HG02973 (cell line): Measurements from ENCODE around the gene OR51B5.
"Not testable (repeated sequence)": the region's sequence is repeated elsewhere in the genome, so short reads cannot be mapped to it uniquely, and the experiment has no call there.

Experiments
- ATAC-seq: cut with Tn5 transposase; IDR thresholded peaks from one replicate; pipeline ENCODE4 v1.9.1; 2021; ENCODE audit warnings: moderate library complexity; ENCODE audit not compliant: unreplicated experiment

OR51B5 gene

DNA sequence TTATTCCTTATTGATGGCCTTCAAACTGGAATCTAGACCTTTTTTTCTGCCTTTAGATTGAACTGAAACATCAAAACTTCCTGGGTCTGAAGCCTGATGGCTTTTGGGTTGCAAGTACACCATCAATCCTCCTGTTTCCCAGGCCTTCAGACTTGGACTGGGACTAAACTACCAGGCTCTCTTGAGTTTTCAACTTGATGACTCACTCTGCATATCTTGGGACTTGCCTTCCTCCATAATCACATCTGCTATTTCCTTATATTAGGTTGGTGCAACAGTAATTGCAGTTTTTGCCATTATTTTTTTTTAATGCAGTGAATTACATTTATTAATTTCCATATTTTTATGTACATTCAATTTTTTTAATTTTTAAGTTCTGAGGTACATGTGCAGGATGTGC is 7.0 kb downstream of the OR51B5 start:
- ATAC-seq: no peak

DNA sequence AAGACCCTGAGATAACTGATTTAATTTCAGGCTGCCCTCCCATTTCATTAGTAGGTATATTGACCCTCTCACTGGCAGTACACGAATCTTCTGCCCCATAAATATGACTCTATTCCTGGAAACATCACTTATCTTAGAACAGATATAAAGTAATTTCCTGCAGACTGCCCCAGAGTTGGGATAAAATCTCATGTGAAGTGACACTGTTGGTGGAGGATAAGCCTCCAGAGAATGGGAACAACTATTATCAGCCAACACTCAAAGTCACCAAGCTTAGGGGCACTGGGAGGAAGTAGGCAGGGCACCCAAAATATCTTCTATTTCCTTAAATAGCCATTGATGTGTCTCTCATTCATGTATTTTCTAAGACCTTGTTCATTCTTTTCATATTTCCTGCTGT is 8.2 kb downstream of the OR51B5 start:
- no peak for ATAC-seq

DNA sequence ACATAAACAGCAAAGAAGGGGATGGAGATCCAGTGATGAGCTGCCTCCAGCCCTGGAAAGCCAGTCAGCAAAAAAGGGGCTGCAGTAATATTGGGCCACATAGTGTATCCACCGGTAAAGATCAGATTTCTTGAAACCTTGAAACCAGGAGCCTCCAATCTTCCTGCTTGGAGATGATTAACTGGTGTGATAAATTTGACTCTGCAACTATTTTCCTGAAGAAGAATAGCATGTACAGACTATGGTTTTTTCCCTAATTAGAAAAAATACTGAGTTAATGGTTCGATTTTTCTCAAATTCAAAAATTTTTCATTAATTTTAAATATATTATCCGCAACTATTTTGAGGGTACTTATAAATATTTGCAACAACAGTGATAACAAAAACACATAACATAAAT is 19.1 kb downstream of the OR51B5 start, which contains the start of gene OR51B2:
TSS of gene OR51B2 (minus strand) at position 101 of the 400 bp plus-strand sequence. CDS start at position 101, 0 bp downstream.
- ATAC-seq: no peak

DNA sequence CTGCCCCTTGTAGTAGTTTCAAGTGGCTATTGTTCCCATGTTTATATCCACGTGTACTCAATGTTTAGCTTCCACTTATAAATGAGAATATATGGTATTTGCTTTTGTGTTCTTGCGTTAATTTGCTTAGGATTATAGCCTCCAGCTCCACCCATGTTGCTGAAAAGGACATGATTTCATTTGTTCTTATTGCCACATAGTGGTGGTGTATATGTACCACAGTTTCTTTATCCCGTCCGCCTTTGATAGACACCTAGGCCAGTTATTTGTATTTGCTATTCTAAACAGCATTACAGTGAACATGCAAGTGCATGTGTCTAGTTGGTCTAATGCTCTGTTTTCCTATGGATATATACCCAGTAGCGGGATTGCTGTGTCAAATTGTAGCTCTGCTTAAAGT is 26.0 kb downstream of the OR51B5 start:
- ATAC-seq: no peak

DNA sequence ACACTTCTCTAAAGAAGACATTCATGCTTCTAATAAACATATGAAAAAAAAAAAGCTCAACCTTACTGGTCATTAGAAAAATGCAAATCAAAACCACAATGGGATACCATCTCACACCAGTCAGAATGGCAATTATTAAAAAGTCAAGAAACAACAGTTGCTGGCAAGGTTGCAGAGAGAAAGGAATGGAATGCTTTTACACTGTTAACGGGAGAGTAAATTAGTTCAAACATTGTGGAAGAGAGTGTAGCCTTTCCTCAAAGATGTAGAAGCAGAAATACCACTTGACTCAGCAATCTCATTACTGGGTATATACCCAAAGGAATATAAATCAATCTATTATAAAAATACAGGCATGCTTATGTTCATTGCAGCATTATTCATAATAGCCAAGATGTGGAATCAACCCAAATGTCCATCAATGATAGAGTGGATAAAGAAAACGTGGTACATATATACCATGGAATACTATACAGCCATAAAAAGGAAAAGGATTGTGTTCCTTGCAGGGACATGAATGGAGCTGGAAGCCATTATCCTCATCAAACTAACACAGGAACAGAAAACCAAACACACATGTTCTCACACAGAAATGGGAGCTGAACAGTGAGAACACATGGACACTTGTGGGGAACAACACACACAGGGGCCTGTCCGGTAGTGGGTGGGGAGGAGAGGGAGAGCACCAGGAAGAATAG is 29.8 kb downstream of the OR51B5 start:
- ATAC-seq: not testable (repeated sequence)

DNA sequence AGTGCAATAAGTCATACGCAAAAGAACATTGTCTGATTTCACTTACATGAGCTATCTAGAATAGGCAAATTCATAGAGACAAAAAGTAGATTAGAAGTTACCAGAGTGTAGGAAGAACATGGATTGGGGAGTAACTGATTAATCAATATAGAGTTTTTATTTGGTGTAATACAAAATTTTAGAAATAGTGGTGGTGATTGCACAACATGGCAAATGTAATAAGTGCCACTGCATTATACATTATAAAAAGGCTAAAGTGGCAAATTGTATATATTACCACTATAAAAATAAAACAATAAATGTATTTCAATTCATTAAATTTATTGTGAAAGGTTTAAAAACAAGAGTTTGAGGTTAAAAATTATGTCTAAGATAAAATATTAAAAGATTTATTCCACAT is 32.9 kb downstream of the OR51B5 start:
- no peak for ATAC-seq

DNA sequence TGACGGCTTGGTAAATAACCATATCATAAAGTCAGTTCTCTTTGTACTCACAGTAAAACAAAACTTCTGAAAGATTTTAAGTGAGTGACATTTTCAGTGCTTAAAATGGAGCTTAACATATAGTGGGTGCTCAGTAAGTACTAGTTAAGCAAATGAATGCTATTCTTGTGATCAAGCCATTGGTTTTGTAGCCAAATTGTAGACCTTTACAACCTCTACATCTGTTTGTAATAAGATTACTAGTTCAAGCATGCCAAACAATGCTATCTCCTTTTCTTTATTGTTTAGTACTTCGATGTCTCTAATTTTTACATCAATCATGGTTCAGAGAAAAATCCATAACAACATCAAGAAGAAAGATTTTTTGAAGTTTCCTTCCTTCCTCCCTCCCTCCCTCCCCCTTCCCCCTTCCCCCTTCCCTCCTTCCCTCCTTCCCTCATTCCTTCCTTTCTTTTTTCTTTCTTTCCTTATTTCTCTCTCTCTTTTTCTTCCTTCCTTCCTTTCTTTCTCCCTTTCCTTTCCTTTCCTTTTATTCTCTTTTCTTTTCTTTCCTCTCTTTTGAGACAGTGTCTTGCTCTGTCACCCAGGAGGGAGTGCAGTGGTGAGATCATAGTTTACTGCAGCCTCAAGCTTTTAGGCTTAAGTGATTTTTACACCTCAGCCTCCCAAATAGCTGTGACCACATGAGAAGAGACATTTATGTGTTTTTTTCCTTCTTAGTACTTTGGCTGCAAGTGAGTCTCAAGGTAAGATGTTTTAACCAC is 35.9 kb downstream of the OR51B5 start:
- no peak for ATAC-seq

DNA sequence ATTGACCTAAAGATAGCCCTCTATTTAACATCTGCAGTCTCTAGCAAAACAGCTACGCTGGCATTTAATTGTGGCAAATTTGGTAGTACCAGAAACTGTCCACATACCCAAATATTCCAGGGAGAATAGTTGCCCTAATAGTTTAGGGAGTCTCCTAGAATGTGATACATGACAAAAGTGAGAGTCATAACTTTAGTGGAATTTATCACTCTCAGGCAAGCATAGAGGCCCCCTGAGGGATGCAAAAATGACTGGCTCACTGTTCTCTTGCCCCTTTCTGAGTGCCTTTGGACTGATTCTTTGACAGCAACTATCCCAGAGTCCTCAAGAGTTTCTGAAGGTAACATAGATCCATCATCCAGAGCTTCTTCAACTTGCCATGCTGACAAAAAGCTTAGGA is 39.3 kb downstream of the OR51B5 start:
- no peak for ATAC-seq

DNA sequence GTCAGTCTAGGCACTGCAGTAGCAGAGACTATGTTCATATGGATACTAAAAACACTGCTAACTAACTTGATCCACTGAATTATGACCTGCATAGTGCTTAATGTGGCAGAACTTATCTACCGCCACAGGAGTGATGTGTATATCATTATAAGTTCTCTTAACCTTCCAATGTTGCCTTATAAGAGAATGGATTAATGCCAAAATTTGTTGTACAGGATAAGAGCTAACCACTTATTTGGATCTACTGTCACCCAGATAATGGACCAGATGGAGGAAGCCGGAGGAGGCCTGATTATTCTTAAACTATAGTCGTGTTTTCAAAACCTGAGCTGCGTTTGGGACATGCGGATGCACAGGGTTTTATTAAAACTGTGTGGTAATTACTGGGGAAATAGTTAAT is 39.7 kb downstream of the OR51B5 start:
- ATAC-seq: no peak

DNA sequence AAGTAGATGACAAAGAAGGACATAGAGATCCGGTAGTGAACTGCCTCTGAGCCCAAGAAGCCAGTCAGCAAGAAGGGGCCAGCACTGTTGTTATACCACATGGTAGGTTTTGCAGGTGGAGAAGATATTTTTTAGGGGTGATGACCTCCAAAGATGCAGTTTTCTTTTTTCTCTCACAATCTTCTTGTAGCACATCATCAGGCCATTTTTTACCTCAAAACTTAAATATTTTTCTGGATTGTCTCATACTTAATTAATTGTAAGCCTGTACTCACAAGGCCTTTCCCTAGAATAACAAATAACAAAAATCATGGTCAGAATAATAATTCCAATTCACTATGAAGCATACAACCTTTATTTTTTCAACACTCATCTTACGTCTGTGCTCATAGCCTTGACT is 41.5 kb downstream of the OR51B5 start, which contains the start of gene OR51B4:
TSS of gene OR51B4 (minus strand) at position 101 of the 400 bp plus-strand sequence. CDS start at position 101, 0 bp downstream.
- no peak for ATAC-seq

DNA sequence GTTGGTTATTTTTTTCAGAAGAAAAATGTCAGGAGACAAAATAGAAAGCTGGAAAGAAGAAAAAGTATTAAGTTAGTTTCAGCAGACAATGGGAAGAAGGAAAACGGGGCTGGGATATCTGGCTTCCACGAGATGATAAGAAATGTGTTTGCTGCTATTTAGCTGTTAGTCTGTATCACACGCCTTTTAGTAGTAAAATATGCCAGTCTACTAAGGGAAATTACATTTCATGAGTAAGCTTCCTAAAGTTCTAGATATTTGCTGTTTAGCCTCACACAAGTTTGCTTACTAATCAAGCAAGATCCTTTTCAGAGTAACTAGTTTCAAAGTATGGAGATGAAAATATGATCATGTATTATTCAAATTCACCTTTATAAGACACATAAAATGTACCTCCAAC is 43.1 kb downstream of the OR51B5 start:
- no peak for ATAC-seq

DNA sequence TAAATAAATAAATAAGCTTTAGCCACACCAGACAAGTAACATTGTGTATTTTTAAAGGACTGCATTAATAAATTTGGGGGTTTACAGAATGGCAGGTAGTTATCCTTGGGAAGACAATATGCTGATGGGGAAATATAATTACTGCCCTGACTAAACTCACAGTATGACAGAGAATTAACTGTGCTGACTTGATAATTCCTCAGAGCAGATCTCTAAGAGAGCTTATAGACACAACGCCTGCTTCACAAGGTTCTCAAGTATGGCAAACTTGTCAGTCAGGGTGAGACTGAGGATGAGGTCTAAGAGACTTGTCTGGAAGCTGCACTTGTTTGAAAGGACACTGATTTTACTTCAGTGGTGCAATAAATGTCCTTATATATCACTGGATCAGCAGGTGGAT is 44.9 kb downstream of the OR51B5 start:
- no peak for ATAC-seq

DNA sequence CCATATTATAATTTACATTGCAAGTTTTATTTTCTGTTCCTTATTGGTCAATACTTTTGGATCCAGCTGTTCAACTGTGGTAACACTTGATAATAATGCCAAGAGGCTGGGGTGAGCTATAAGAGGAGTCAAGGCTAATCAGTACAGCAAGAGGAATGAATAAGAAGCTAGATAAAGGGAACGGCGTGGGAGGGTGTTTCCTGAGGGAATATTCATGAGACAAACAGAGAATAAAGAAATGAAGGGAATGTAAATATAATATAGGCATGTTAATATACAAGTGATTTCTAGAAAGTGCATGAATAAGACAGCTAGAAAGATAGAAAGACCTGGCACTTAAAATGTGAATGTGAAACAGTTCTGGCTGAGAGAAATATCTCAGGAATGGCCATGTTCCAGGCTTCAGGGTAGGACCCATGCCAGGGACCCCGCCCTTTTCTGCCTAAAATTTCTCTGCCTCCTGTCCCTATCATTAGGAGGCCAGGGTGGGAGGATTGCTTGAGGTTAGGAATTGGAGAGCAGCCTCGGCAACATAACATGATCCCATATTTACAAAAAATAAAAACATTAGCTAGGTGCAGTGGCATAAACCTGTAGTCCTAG is 45.5 kb downstream of the OR51B5 start:
- ATAC-seq: no peak

DNA sequence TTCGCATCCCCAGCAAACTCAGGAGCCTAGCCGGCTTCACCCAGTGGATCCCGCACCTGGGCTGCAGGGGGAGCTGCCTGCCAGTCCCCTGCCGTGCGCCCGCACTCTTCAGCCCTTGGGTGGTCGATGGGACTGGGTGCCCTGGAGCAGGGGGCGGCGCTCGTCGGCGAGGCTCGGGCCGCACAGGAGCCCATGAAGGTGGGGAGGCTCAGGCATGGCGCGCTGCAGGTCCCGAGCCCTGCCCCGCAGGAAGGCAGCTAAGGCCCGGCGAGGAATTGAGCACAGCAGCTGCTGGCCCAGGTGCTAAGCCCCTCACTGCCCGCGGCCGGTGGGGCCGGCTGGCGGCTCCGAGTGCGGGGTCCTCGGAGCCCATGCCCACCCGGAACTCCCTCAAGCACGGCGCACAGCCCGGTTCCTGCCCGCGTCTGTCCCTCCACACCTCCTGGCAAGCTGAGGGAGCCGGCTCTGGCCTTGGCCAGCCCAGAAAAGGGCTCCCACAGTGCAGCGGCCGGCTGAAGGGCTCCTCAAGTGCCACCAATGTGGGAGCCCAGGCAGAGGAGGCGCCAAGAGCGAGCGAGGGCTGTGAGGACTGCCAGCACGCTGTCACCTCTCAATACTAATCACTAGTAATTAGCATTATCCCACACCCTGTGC is 48.9 kb downstream of the OR51B5 start:
- not testable (repeated sequence) for ATAC-seq

DNA sequence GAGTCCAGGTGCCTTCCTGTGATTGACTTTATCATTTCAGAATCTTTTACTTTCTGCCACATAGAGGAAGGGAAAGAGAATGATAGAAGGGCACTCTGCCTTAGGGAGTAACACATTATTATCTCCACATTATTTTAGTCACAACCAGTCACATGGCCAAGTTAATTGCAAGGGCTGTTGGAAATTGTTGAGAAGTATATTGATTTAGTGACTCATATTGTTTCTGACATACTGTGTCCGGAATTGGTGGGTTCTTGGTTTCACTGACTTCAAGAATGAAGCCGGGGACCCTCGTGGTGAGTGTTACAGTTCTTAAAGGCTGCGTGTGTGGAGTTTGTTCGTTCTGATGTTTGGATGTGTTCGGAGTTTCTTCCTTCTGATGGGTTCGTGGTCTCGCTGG is 50.3 kb downstream of the OR51B5 start:
- ATAC-seq: no peak
